Kidney (tissue), 14 donors: Measurements from ENCODE around the gene POLR2F. TPM values are rescaled to one million over a fixed set of nuclear protein-coding genes. Genes with fewer than 3 reads are reported as not detected.
A peak's percentile ranks its signal among the peaks of the same experiment; 100 is the strongest.

ENCODE experiments used
- DNase-seq, 5 donors: peaks; one replicate each; pipeline ENCODE4 v3.0.0-alpha.2; 2013 to 2020
- FAIRE-seq: peaks from 2 replicates; lab custom pipeline; 2012; peaks lifted over from hg19 to GRCh38; lab: Jason Lieb, UNC
- H3K27ac ChIP-seq, 2 donors: one replicate each; pipeline ENCODE4 v1.7.0; 2013; ENCODE audit warnings: low read depth in 2 of 2, low read length in 2 of 2, inconsistent platforms in 1 of 2
- H3K27me3 ChIP-seq: one replicate; pipeline ENCODE4 v1.7.1; 2013; ENCODE audit warnings: low read length, inconsistent platforms; ENCODE audit not compliant: control insufficient read depth, insufficient read depth
- H3K36me3 ChIP-seq, 3 donors: one replicate each; pipeline versions ENCODE4 v1.7.0 to v1.7.1; 2013; ENCODE audit warnings: low read length in 3 of 3, control low read depth in 1 of 3, inconsistent platforms in 1 of 3; ENCODE audit not compliant: insufficient read depth in 3 of 3, control insufficient read depth in 2 of 3
- H3K4me1 ChIP-seq, 3 donors: one replicate each; pipeline versions ENCODE4 v1.7.0 to v1.7.1; 2013; ENCODE audit warnings: low read length in 3 of 3, inconsistent platforms in 1 of 3, low read depth in 1 of 3; ENCODE audit not compliant: control insufficient read depth in 2 of 3, insufficient read depth in 2 of 3
- H3K4me3 ChIP-seq, 3 donors: one replicate each; pipeline versions ENCODE4 v1.7.0 to v1.8.1; 2013; ENCODE audit warnings: low read length in 3 of 3, control low read depth in 1 of 3, inconsistent platforms in 1 of 3
- H3K9ac ChIP-seq, 3 donors: one replicate each; pipeline versions ENCODE4 v1.7.0 to v1.7.1; 2013; ENCODE audit warnings: low read length in 3 of 3, control low read depth in 1 of 3, inconsistent platforms in 1 of 3
- H3K9me3 ChIP-seq, 3 donors: one replicate each; pipeline versions ENCODE4 v1.7.0 to v1.7.1; 2013; ENCODE audit warnings: low read length in 3 of 3, control low read depth in 1 of 3, inconsistent platforms in 1 of 3; ENCODE audit not compliant: control insufficient read depth in 2 of 3, insufficient read depth in 1 of 3
- CTCF ChIP-seq: IDR thresholded peaks from 3 replicates; pipeline ENCODE4 v1.5.1; 2012; ENCODE audit warnings: mild to moderate bottlenecking, moderate library complexity, borderline replicate concordance; ENCODE audit not compliant: insufficient read depth; ENCODE audit errors: extremely low read depth
- intact Hi-C: fragments of 100-400 bp; cut with DNase I; formaldehyde crosslinking; loops from one replicate; pipeline ENCODE4 v1.11.1; 2022
- polyA plus RNA-seq: library from polyadenylated mRNA; stranded (reverse); fragments of 350-450 nt; fragmentation: Illumina TruSeq; extraction: RNeasy Lipid Tissue Mini Kit (QIAGEN cat#74804); gene quantifications from one replicate; pipeline ENCODE4 v1.2.3, GENCODE V29; 2014; ENCODE audit warnings: low read depth, low replicate concordance; ENCODE audit not compliant: insufficient read depth
- total RNA-seq: library from RNA; stranded (reverse); fragmentation: NEBNext Ultra II Directional; extraction: Animal tissue kit (Norgen Biotek cat#: 25700); gene quantifications from one replicate; pipeline ENCODE4 v1.2.1, GENCODE V29; 2021
- donor health status: control.
- donor health status: control.
- donor health status: control.
- donor health status: control.
- donor health status: control.
- donor health status: DM: yes; HTN: yes; CAD: no.
- donor health status: Normal renal cell carcinoma (clear cell type).

The POLR2F gene
- total and polyA plus RNA-seq, 2 donors from 2014 or later, result 57.9 to 121 TPM

- H3K9ac ChIP-seq, result no peak overlapping the region
- intact Hi-C loops, result no loop called here
- H3K36me3 ChIP-seq, result peaks cover 0 to 19% (median 6%) of the 10 kb centered on the region in 3 donors
- FAIRE-seq (no peak), DNase-seq (peak in 4 of 5 donors; percentile 60 to 75 (median 66))
- no peaks in the 10 kb centered on the region for H3K9me3 ChIP-seq
- H3K4me1 ChIP-seq, result no peaks in the 10 kb centered on the region
- no peak overlapping the region for H3K4me3 ChIP-seq
- no peak for TF ChIP-seq CTCF
- H3K27ac ChIP-seq, result no peak overlapping the region
- H3K27me3 ChIP-seq, result no peaks in the 10 kb centered on the region
Observed at GRCh38 chr22:37918580-37919270, 34.8 kb upstream of the POLR2F start.

- Histone ChIP-seq H3K27ac (peak overlapping the region in 1 of 2 donors; percentile 28), H3K9me3 (no peaks in the 10 kb centered on the region), H3K4me3 (no peak overlapping the region), H3K4me1 (no peaks in the 10 kb centered on the region), H3K27me3 (no peaks in the 10 kb centered on the region), H3K36me3 (peaks cover 0 to 19% (median 6%) of the 10 kb centered on the region in 3 donors), H3K9ac (no peak overlapping the region)
- DNase-seq (no peak), FAIRE-seq (no peak)
- no peak for TF ChIP-seq CTCF
- intact Hi-C loops, result no loop called here
Observed at GRCh38 chr22:37920126-37920525, 33.4 kb upstream of the POLR2F start.

- H3K27ac ChIP-seq, result no peak overlapping the region
- peak in 1 of 5 donors; percentile 69 for DNase-seq
- FAIRE-seq, result no peak
- no peaks in the 10 kb centered on the region for H3K4me1 ChIP-seq
- no peaks in the 10 kb centered on the region for H3K9me3 ChIP-seq
- H3K9ac ChIP-seq, result no peak overlapping the region
- H3K4me3 ChIP-seq, result no peak overlapping the region
- H3K27me3 ChIP-seq, result no peaks in the 10 kb centered on the region
- peaks cover 3 to 22% (median 12%) of the 10 kb centered on the region in 3 donors for H3K36me3 ChIP-seq
- no peak for TF ChIP-seq CTCF
- intact Hi-C loops, result no loop called here
Observed at GRCh38 chr22:37922191-37922590, 31.3 kb upstream of the POLR2F start.

- peaks cover 3 to 11% (median 9%) of the 10 kb centered on the region in 3 donors for H3K36me3 ChIP-seq
- intact Hi-C loops, result no loop called here
Observed at GRCh38 chr22:37923927-37924326, 29.6 kb upstream of the POLR2F start.

More at GRCh38 chr22:37923927-37924326, 29.6 kb upstream of the POLR2F start:
- Histone ChIP-seq H3K9me3 (no peaks in the 10 kb centered on the region), H3K4me1 (no peaks in the 10 kb centered on the region), H3K27ac (no peak overlapping the region), H3K4me3 (no peak overlapping the region), H3K9ac (no peak overlapping the region), H3K27me3 (no peaks in the 10 kb centered on the region)
- FAIRE-seq, result no peak
- no peak for DNase-seq
- no peak for TF ChIP-seq CTCF
